ENCODE data around the gene GRID2.

The GRID2 gene

GRCh38 chr4:93174598-93174997, 870.8 kb downstream of the GRID2 start:
- H2AFZ ChIP-seq (ENCODE audit: low read length) = no peak overlapping the region
- no peak overlapping the region for H4K8ac ChIP-seq (ENCODE audit: low read depth, low read length)
- no peak overlapping the region for H3K4me2 ChIP-seq (ENCODE audit: insufficient read depth, low read length, poor library complexity, severe bottlenecking)
- no peak overlapping the region for H3K14ac ChIP-seq (ENCODE audit: low read length)
- no peak overlapping the region for H2BK12ac ChIP-seq (ENCODE audit: low read length)
- H3K27ac ChIP-seq (replicated peaks; ENCODE audit: low read length) = no peak overlapping the region
- H3K36me3 ChIP-seq (replicated peaks in 1 of 2; ENCODE audit: control insufficient read depth in 2 of 2, insufficient read depth in 2 of 2, low read length in 2 of 2) = no peaks in the 10 kb centered on the region
- no peak overlapping the region for H3K4me3 ChIP-seq (ENCODE audit: low read length in 2 of 2)
- H2BK120ac ChIP-seq (ENCODE audit: low read depth, low read length) = no peak overlapping the region
- WGBS, 2 donors (ENCODE audit: extremely low coverage in 2 of 2, insufficient read length in 2 of 2, insufficient replicate concordance in 1 of 2) = no CpG with 5 or more reads among the region's 1 CpG
- H2BK15ac ChIP-seq (ENCODE audit: low read length) = no peak overlapping the region
- H3K4me1 ChIP-seq (ENCODE audit: control insufficient read depth in 2 of 2, insufficient read depth in 1 of 2, low read depth in 1 of 2, low read length in 2 of 2) = no peaks in the 10 kb centered on the region
- no peak overlapping the region for H3K23ac ChIP-seq (ENCODE audit: low read depth, low read length, poor library complexity)
- no peak overlapping the region for H3K9ac ChIP-seq (ENCODE audit: low read depth, low read length, poor library complexity)
- no peaks in the 10 kb centered on the region for H3K9me3 ChIP-seq (replicated peaks in 1 of 2; ENCODE audit: control insufficient read depth in 2 of 2, insufficient read depth in 1 of 2, low read depth in 1 of 2, low read length in 2 of 2)
- H2BK5ac ChIP-seq (ENCODE audit: low read length) = no peak overlapping the region
- H2AK5ac ChIP-seq (ENCODE audit: low read depth, low read length) = no peak overlapping the region
- H4K91ac ChIP-seq (ENCODE audit: low read depth, low read length, poor library complexity) = no peak overlapping the region
- DNase-seq (ENCODE audit: low spot score) = no peak
- H3K18ac ChIP-seq (ENCODE audit: low read length) = no peak overlapping the region
- no peaks in the 10 kb centered on the region for H3K79me1 ChIP-seq (ENCODE audit: low read depth, low read length)
- no peaks in the 10 kb centered on the region for H3K27me3 ChIP-seq (ENCODE audit: control insufficient read depth in 3 of 3, insufficient read depth in 3 of 3, low read depth in 1 of 3, low read length in 3 of 3)
- no peak overlapping the region for H3K4ac ChIP-seq (ENCODE audit: low read length)

- Histone ChIP-seq H2BK15ac (ENCODE audit: low read length) (no peak overlapping the region), H2BK12ac (ENCODE audit: low read length) (no peak overlapping the region), H3K27ac (replicated peaks; ENCODE audit: low read length) (no peak overlapping the region), H3K9me3 (replicated peaks in 1 of 2; ENCODE audit: control insufficient read depth in 2 of 2, insufficient read depth in 1 of 2, low read depth in 1 of 2, low read length in 2 of 2) (no peaks in the 10 kb centered on the region), H3K36me3 (replicated peaks in 1 of 2; ENCODE audit: control insufficient read depth in 2 of 2, insufficient read depth in 2 of 2, low read length in 2 of 2) (no peaks in the 10 kb centered on the region), H4K91ac (ENCODE audit: low read depth, low read length, poor library complexity) (no peak overlapping the region), H2BK120ac (ENCODE audit: low read depth, low read length) (no peak overlapping the region), H2BK5ac (ENCODE audit: low read length) (no peak overlapping the region), H3K4me2 (ENCODE audit: insufficient read depth, low read length, poor library complexity, severe bottlenecking) (no peak overlapping the region), H3K4ac (ENCODE audit: low read length) (no peak overlapping the region), H4K8ac (ENCODE audit: low read depth, low read length) (no peak overlapping the region), H3K4me3 (ENCODE audit: low read length in 2 of 2) (no peak overlapping the region), H3K9ac (ENCODE audit: low read depth, low read length, poor library complexity) (no peak overlapping the region), H2AFZ (ENCODE audit: low read length) (no peak overlapping the region), H3K27me3 (ENCODE audit: control insufficient read depth in 3 of 3, insufficient read depth in 3 of 3, low read depth in 1 of 3, low read length in 3 of 3) (no peaks in the 10 kb centered on the region), H3K18ac (ENCODE audit: low read length) (no peak overlapping the region), H3K79me1 (ENCODE audit: low read depth, low read length) (no peaks in the 10 kb centered on the region), H3K4me1 (ENCODE audit: control insufficient read depth in 2 of 2, insufficient read depth in 1 of 2, low read depth in 1 of 2, low read length in 2 of 2) (no peaks in the 10 kb centered on the region), H3K14ac (ENCODE audit: low read length) (no peak overlapping the region), H3K23ac (ENCODE audit: low read depth, low read length, poor library complexity) (no peak overlapping the region), H2AK5ac (ENCODE audit: low read depth, low read length) (no peak overlapping the region)
- WGBS, 2 donors (ENCODE audit: extremely low coverage in 2 of 2, insufficient read length in 2 of 2, insufficient replicate concordance in 1 of 2) = no CpG with 5 or more reads among the region's 2 CpGs
- no peak for DNase-seq (ENCODE audit: low spot score)
These were observed 874.5 kb downstream of the GRID2 start for GRCh38 chr4:93178279-93178678.

DNA sequence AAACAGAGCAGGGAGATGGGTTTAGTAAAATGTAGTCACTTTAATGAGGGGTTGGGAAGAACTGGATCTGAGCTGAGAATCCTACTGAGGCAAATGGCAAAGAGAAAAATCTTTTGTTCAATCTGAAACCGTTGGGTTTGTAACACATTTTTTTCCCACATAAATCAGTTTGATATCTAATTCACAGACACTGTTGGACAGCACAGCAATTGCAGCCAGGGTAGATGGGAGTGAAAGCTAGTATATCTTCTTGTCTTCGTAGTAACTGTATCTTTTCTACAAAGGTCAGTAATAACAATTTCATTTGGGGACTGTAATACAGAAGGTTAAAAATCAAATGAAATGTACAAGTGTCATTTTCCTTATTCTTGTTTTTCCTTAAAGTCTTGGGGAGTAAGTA, 875.3 kb downstream of the GRID2 start:
- Histone ChIP-seq H3K9me3 (replicated peaks in 1 of 2; ENCODE audit: control insufficient read depth in 2 of 2, insufficient read depth in 1 of 2, low read depth in 1 of 2, low read length in 2 of 2) (no peaks in the 10 kb centered on the region), H3K79me1 (ENCODE audit: low read depth, low read length) (no peaks in the 10 kb centered on the region), H3K36me3 (replicated peaks in 1 of 2; ENCODE audit: control insufficient read depth in 2 of 2, insufficient read depth in 2 of 2, low read length in 2 of 2) (no peaks in the 10 kb centered on the region), H2BK15ac (ENCODE audit: low read length) (no peak overlapping the region), H2AK5ac (ENCODE audit: low read depth, low read length) (no peak overlapping the region), H3K4me1 (ENCODE audit: control insufficient read depth in 2 of 2, insufficient read depth in 1 of 2, low read depth in 1 of 2, low read length in 2 of 2) (peaks cover 0 to under 1% of the 10 kb centered on the region in 2 donors), H3K4me2 (ENCODE audit: insufficient read depth, low read length, poor library complexity, severe bottlenecking) (no peak overlapping the region), H3K18ac (ENCODE audit: low read length) (no peak overlapping the region), H4K8ac (ENCODE audit: low read depth, low read length) (no peak overlapping the region), H2AFZ (ENCODE audit: low read length) (no peak overlapping the region), H3K14ac (ENCODE audit: low read length) (no peak overlapping the region), H3K4me3 (ENCODE audit: low read length in 2 of 2) (no peak overlapping the region), H2BK12ac (ENCODE audit: low read length) (no peak overlapping the region), H3K9ac (ENCODE audit: low read depth, low read length, poor library complexity) (no peak overlapping the region), H3K23ac (ENCODE audit: low read depth, low read length, poor library complexity) (no peak overlapping the region), H3K27me3 (ENCODE audit: control insufficient read depth in 3 of 3, insufficient read depth in 3 of 3, low read depth in 1 of 3, low read length in 3 of 3) (no peaks in the 10 kb centered on the region), H3K27ac (replicated peaks; ENCODE audit: low read length) (no peak overlapping the region), H2BK5ac (ENCODE audit: low read length) (no peak overlapping the region), H4K91ac (ENCODE audit: low read depth, low read length, poor library complexity) (no peak overlapping the region), H3K4ac (ENCODE audit: low read length) (no peak overlapping the region), H2BK120ac (ENCODE audit: low read depth, low read length) (no peak overlapping the region)
- no CpG with 5 or more reads among the region's 2 CpGs for WGBS, 2 donors (ENCODE audit: extremely low coverage in 2 of 2, insufficient read length in 2 of 2, insufficient replicate concordance in 1 of 2)
- no peak for DNase-seq (ENCODE audit: low spot score)

- no peak overlapping the region for H3K18ac ChIP-seq (ENCODE audit: low read length)
- H3K4me3 ChIP-seq (ENCODE audit: low read length in 2 of 2) = no peak overlapping the region
- H2BK120ac ChIP-seq (ENCODE audit: low read depth, low read length) = no peak overlapping the region
- H3K14ac ChIP-seq (ENCODE audit: low read length) = no peak overlapping the region
- H3K4me1 ChIP-seq (ENCODE audit: control insufficient read depth in 2 of 2, insufficient read depth in 1 of 2, low read depth in 1 of 2, low read length in 2 of 2) = peaks cover 0 to 2% of the 10 kb centered on the region in 2 donors
- no peak overlapping the region for H2AFZ ChIP-seq (ENCODE audit: low read length)
- no peak overlapping the region for H3K4ac ChIP-seq (ENCODE audit: low read length)
- no peak for DNase-seq (ENCODE audit: low spot score)
- no peak overlapping the region for H3K23ac ChIP-seq (ENCODE audit: low read depth, low read length, poor library complexity)
- no peak overlapping the region for H2BK12ac ChIP-seq (ENCODE audit: low read length)
- no peak overlapping the region for H2BK15ac ChIP-seq (ENCODE audit: low read length)
- H4K91ac ChIP-seq (ENCODE audit: low read depth, low read length, poor library complexity) = no peak overlapping the region
- H2BK5ac ChIP-seq (ENCODE audit: low read length) = no peak overlapping the region
- H3K36me3 ChIP-seq (replicated peaks in 1 of 2; ENCODE audit: control insufficient read depth in 2 of 2, insufficient read depth in 2 of 2, low read length in 2 of 2) = no peaks in the 10 kb centered on the region
- H2AK5ac ChIP-seq (ENCODE audit: low read depth, low read length) = no peak overlapping the region
- no peaks in the 10 kb centered on the region for H3K9me3 ChIP-seq (replicated peaks in 1 of 2; ENCODE audit: control insufficient read depth in 2 of 2, insufficient read depth in 1 of 2, low read depth in 1 of 2, low read length in 2 of 2)
- H3K27ac ChIP-seq (replicated peaks; ENCODE audit: low read length) = no peak overlapping the region
- no CpG with 5 or more reads among the region's 4 CpGs for WGBS, 2 donors (ENCODE audit: extremely low coverage in 2 of 2, insufficient read length in 2 of 2, insufficient replicate concordance in 1 of 2)
- no peaks in the 10 kb centered on the region for H3K79me1 ChIP-seq (ENCODE audit: low read depth, low read length)
- H3K9ac ChIP-seq (ENCODE audit: low read depth, low read length, poor library complexity) = no peak overlapping the region
- H3K27me3 ChIP-seq (ENCODE audit: control insufficient read depth in 3 of 3, insufficient read depth in 3 of 3, low read depth in 1 of 3, low read length in 3 of 3) = no peaks in the 10 kb centered on the region
- no peak overlapping the region for H4K8ac ChIP-seq (ENCODE audit: low read depth, low read length)
- H3K4me2 ChIP-seq (ENCODE audit: insufficient read depth, low read length, poor library complexity, severe bottlenecking) = no peak overlapping the region
These were observed 879.0 kb downstream of the GRID2 start for GRCh38 chr4:93182722-93183121.

Measured in neuronal stem cell (in vitro differentiated cells).